NT2/D1 (cell line): Measurements from ENCODE around the gene TRRAP.

Experiments used
- DNase-seq: peaks from one replicate; pipeline ENCODE4 v3.0.0-alpha.2; 2011; ENCODE audit warnings: low read depth, low spot score
- H3K27me3 ChIP-seq: 2 replicates; pipeline ENCODE4 v1.6.0; 2011; ENCODE audit warnings: mild to moderate bottlenecking; ENCODE audit not compliant: insufficient read length, insufficient read depth
- H3K36me3 ChIP-seq: 2 replicates; pipeline ENCODE4 v1.6.1; 2011; ENCODE audit warnings: mild to moderate bottlenecking, low read length, mixed read lengths; ENCODE audit not compliant: insufficient read depth, insufficient read length
- H3K4me1 ChIP-seq: 2 replicates; pipeline ENCODE4 v1.5.1; 2011; ENCODE audit not compliant: insufficient read depth, insufficient read length
- H3K4me3 ChIP-seq: 2 replicates; pipeline ENCODE4 v1.5.1; 2011; ENCODE audit warnings: low read depth; ENCODE audit not compliant: insufficient read length
- H3K9ac ChIP-seq: 2 replicates; pipeline ENCODE4 v1.6.0; 2011; ENCODE audit warnings: low read depth; ENCODE audit not compliant: insufficient read length
- H3K9me3 ChIP-seq: 2 replicates; pipeline ENCODE4 v1.5.1; 2011; ENCODE audit warnings: mild to moderate bottlenecking, low read length; ENCODE audit not compliant: insufficient read depth
- SUZ12 ChIP-seq: IDR thresholded peaks from 2 replicates; pipeline ENCODE4 v1.6.1; 2011; ENCODE audit not compliant: insufficient read length, insufficient read depth; ENCODE audit errors: extremely low read depth
- YY1 ChIP-seq: IDR thresholded peaks from 2 replicates; pipeline ENCODE4 v1.6.1; 2011; ENCODE audit not compliant: insufficient read length, insufficient read depth
- ZNF274 ChIP-seq: IDR thresholded peaks from 2 replicates; pipeline ENCODE4 v1.6.1; 2011; ENCODE audit warnings: mild to moderate bottlenecking, low read depth, low read length

TRRAP gene

DNA sequence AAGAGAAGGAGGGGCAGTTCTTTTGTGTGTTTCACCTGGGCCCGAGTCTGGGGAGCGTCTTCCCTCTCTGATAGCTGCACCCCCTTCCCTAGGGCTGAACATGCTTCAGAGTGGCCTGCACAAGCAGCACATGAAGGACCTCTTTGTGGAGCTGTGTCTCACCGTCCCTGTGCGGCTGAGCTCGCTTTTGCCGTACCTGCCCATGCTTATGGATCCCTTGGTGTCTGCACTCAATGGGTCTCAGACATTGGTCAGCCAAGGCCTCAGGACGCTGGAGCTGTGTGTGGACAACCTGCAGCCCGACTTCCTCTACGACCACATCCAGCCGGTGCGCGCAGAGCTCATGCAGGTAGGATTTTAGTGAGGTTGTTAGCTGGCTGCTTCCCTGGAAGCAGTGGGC lies 39.0 kb downstream of the TRRAP start:
- H3K4me3 ChIP-seq, result no peak overlapping the region
- no peaks in the 10 kb centered on the region for H3K27me3 ChIP-seq
- TF ChIP-seq YY1 (no peak), SUZ12 (no peak), ZNF274 (no peak)
- H3K36me3 ChIP-seq, result peaks cover 87% of the 10 kb centered on the region
- DNase-seq, result no peak
- peaks cover 2% of the 10 kb centered on the region for H3K4me1 ChIP-seq
- H3K9ac ChIP-seq, result no peak overlapping the region
- no peaks in the 10 kb centered on the region for H3K9me3 ChIP-seq

DNA sequence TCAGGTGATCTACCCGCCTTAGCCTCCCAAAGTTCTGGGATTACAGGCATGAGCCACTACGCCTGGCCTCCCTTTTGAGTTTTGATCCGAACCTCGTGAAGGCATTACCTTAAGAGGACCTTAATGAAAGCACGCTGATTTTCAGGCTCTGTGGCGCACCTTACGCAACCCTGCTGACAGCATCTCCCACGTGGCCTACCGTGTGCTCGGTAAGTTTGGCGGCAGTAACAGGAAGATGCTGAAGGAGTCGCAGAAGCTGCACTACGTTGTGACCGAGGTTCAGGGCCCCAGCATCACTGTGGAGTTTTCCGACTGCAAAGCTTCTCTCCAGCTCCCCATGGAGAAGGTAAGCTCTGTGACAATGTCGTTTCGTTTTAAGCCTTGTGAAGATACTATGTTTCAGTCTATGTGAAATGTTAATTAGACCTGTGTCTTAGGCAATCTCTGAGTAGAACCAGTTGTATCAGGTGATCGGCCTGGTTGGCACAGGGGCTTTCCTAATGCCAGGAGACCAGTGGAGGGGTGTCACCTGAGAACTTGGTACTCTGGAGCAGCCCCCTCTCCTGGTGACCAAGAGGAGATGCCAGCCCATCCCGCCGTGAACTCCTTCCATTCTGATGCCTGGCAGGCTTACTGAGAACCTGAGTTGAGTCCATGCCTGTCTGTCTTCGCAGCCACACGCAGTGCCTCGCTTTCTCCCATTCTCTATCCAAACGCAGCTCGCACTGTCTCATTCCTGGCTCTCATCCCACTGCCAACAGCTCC lies 43.5 kb downstream of the TRRAP start:
- Histone ChIP-seq H3K4me3 (no peak overlapping the region), H3K27me3 (no peaks in the 10 kb centered on the region), H3K36me3 (peaks cover 89% of the 10 kb centered on the region), H3K4me1 (peaks cover 3% of the 10 kb centered on the region), H3K9me3 (no peaks in the 10 kb centered on the region), H3K9ac (no peak overlapping the region)
- DNase-seq, result no peak
- no peak for TF ChIP-seq YY1
- TF ChIP-seq ZNF274, result no peak
- no peak for TF ChIP-seq SUZ12

DNA sequence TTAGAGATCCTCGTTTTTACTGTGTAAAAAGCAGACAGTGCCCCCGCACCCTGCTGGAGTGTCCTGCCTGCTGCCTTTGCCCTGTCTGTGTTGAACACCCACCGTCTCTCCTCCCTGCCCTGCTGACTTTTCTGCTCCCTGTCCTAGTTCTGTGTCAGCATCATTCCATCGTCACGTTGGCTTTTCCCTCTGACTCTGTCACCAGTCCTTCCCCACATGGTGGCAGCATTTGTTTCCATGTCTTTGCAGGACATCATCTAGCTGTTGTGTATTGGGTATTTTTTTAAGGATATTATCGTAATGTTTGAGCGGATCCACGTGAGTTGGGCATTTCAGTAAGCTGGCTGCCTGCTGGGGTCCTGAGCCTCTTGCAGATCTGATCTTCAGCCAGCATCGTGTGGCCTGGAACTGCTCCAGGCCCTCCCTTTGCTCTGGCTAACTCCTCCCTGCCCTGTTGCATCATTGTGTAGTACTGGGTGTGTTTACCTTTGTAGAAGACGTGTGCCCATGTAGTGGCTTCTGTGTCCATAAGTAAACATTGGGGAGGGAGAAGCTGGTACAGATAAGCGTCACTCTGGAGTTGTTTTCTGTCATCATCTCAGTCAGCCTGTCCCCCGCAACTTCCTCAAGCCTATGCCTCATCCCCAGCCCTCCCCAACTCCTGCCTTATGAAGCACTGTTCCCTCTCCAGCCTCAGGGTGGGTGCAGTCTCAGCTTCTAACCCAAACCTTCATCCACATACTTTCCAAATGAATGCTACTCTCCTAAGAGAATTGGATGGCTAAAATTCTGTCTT lies 44.3 kb downstream of the TRRAP start:
- H3K36me3 ChIP-seq, result peaks cover 89% of the 10 kb centered on the region
- H3K27me3 ChIP-seq, result no peaks in the 10 kb centered on the region
- peaks cover 3% of the 10 kb centered on the region for H3K4me1 ChIP-seq
- DNase-seq, result no peak
- TF ChIP-seq YY1 (no peak), ZNF274 (no peak), SUZ12 (no peak)
- H3K4me3 ChIP-seq, result no peak overlapping the region
- H3K9me3 ChIP-seq, result no peaks in the 10 kb centered on the region
- H3K9ac ChIP-seq, result no peak overlapping the region

DNA sequence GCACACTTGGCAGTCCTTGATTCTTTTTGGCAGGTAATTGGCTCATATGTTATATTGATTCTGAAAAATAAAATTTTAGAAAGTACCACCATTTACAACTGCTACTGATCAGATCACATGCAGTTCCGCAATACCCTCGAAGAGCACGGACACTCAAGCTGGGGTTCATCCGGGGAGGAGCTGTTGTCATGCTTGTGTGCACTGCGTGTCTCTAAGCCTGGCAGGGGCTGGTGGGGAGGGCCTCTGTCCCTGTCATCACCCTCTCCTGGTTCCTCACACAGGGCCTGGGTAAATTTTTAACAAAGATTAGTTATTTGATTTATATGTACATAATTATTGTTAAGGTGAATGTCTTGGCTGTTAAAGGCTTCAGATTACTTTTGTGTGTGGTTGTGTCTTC lies 45.2 kb downstream of the TRRAP start:
- Histone ChIP-seq H3K9ac (no peak overlapping the region), H3K4me3 (no peak overlapping the region), H3K27me3 (no peaks in the 10 kb centered on the region), H3K4me1 (peaks cover 3% of the 10 kb centered on the region), H3K9me3 (no peaks in the 10 kb centered on the region), H3K36me3 (peaks cover 88% of the 10 kb centered on the region)
- TF ChIP-seq YY1, result no peak
- no peak for TF ChIP-seq SUZ12
- no peak for TF ChIP-seq ZNF274
- no peak for DNase-seq

DNA sequence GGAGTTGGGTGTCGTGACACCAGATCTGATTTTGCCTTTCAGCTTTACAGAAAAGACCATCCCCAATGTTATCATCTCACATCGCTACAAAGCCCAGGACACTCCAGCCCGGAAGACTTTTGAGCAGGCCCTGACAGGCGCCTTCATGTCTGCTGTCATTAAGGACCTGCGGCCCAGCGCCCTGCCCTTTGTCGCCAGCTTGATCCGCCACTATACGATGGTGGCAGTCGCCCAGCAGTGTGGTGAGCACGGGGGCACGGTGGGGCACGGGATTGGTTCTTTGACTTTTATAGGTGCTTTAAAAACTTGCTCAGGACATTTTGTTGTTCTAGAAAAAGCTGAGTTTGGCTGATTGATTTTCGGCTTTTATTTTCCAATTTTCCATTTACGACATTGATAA lies 48.8 kb downstream of the TRRAP start:
- Histone ChIP-seq H3K27me3 (no peaks in the 10 kb centered on the region), H3K9me3 (no peaks in the 10 kb centered on the region), H3K9ac (no peak overlapping the region), H3K4me3 (no peak overlapping the region), H3K36me3 (peaks cover 79% of the 10 kb centered on the region), H3K4me1 (peaks cover 3% of the 10 kb centered on the region)
- TF ChIP-seq ZNF274 (no peak), SUZ12 (no peak), YY1 (no peak)
- DNase-seq, result no peak

DNA sequence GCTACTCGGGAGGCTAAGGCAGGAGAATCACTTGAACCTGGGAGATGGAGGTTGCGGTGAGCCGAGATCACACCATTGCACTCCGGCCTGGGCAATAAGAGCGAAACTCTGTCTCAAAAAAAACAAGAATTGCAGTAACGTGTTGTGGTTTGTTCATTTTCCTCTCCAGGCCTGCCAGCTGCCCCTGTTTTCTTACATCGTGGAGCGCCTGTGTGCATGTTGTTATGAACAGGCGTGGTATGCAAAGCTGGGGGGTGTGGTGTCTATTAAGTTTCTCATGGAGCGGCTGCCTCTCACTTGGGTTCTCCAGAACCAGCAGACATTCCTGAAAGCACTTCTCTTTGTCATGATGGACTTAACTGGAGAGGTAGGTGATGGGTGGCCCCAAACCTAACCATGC lies 52.1 kb downstream of the TRRAP start:
- Histone ChIP-seq H3K9me3 (no peaks in the 10 kb centered on the region), H3K4me1 (no peaks in the 10 kb centered on the region), H3K27me3 (no peaks in the 10 kb centered on the region), H3K9ac (no peak overlapping the region), H3K4me3 (no peak overlapping the region), H3K36me3 (peaks cover 81% of the 10 kb centered on the region)
- DNase-seq, result no peak
- TF ChIP-seq ZNF274 (no peak), YY1 (no peak), SUZ12 (no peak)

DNA sequence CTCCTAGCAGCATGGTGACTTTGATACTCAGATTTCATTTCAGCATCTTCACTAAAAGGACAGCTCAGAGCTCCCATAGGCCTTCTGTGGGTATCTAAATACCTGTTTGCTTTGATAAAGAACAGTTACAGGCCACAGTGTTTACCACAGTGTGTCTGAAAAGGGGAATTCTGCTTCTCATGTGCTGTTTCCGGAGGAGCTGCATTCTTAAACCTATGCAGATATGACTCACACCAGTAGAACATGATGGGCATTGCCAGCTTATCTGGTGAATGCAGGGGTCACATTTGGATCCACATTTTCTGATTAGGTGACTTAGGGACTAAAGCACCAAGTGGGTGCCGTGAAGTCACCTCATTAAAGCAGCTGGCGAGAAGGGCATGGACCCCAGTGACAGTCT lies 52.6 kb downstream of the TRRAP start:
- Histone ChIP-seq H3K36me3 (peaks cover 78% of the 10 kb centered on the region), H3K9me3 (no peaks in the 10 kb centered on the region)
- TF ChIP-seq SUZ12 (no peak), YY1 (no peak), ZNF274 (no peak)

More for the DNA sequence above, 52.6 kb downstream of the TRRAP start:
- no peak for DNase-seq
- Histone ChIP-seq H3K27me3 (no peaks in the 10 kb centered on the region), H3K9ac (no peak overlapping the region), H3K4me1 (no peaks in the 10 kb centered on the region), H3K4me3 (no peak overlapping the region)
